Measurements from ENCODE around the gene ADGRV1.
"Not testable (repeated sequence)": the region's sequence is repeated elsewhere in the genome, so short reads cannot be mapped to it uniquely, and the experiment has no call there.

Gene ADGRV1

DNA sequence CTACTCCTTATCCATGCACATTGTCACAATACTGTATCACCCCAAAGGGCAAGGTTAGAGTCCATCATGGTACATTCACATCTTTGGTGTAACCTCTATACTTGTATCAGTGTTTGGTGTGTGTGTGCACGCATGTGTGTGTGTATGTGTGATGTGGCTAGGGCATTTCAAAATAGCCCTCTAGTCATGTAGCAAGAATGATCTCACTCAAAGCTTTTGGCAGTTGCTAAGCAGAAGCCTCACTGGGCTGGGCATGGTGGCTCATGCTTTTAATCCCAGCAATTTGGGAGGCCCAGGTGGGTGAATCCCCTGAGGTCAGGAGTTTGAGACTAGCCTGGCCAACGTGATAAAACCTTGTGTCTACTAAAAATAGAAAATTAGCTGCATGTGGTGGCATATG, 245.3 kb downstream of the ADGRV1 start:
- DNase-seq (ENCODE audit: low read depth), result no peak
- no peak for TF ChIP-seq CTCF (IDR thresholded peaks at IDR 0.05; ENCODE audit: low read depth, low read length, missing control alignments)

DNA sequence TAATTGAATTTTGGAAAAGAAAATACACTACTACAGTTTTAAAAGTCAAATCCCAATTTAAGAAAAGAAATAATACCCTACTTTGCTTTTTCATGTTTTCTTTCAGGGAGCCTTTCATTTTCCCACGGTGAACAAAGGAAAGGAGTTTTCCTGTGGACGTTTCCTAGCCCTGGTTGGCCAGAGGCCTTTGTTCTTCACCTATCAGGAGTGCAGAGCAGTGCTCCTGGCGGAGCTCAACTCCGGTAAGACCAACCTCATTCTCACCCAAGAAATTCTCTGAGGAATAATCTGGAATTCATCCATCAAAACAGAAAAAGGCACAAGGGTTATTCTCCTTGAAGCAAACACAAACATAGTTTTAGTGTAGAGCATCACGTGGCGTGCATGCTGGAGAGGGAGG, 248.9 kb downstream of the ADGRV1 start:
- no peak for TF ChIP-seq CTCF (IDR thresholded peaks at IDR 0.05; ENCODE audit: low read depth, low read length, missing control alignments)
- no peak overlapping the region for H3K4me3 ChIP-seq (ENCODE audit: low read depth, low read length)
- DNase-seq (ENCODE audit: low read depth), result no peak

More for the DNA sequence above, 245.3 kb downstream of the ADGRV1 start:
- no peak overlapping the region for H3K4me3 ChIP-seq (ENCODE audit: low read depth, low read length)

- no peak overlapping the region for H3K4me3 ChIP-seq (ENCODE audit: low read depth, low read length)
- no peak for DNase-seq (ENCODE audit: low read depth)
- no peak for TF ChIP-seq CTCF (IDR thresholded peaks at IDR 0.05; ENCODE audit: low read depth, low read length, missing control alignments)
These were observed 250.9 kb downstream of the ADGRV1 start for GRCh38 chr5:90809311-90810056.

- H3K4me3 ChIP-seq (ENCODE audit: low read depth, low read length), result no peak overlapping the region
- DNase-seq (ENCODE audit: low read depth), result no peak
- no peak for TF ChIP-seq CTCF (IDR thresholded peaks at IDR 0.05; ENCODE audit: low read depth, low read length, missing control alignments)
These were observed 251.6 kb downstream of the ADGRV1 start for GRCh38 chr5:90810211-90810610.

DNA sequence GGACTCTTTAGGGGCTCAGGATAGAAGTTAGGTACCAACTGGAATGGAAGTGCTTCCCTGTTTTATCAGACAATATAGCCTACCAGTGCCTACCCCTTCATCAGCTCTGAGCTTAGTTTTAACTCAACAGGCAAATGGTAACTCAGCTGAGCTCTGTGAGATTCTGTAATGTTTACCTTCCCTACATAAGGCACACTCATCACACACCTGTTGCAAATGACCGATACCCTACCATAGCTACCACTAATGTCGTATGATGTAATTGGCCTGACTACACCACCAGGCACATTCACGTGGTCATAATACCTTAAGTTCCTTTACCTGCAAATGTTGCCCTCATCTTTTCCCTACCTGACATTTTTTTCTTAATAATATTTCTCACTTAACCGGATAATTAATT, 254.8 kb downstream of the ADGRV1 start:
- no peak for DNase-seq (ENCODE audit: low read depth)
- no peak for TF ChIP-seq CTCF (IDR thresholded peaks at IDR 0.05; ENCODE audit: low read depth, low read length, missing control alignments)

DNA sequence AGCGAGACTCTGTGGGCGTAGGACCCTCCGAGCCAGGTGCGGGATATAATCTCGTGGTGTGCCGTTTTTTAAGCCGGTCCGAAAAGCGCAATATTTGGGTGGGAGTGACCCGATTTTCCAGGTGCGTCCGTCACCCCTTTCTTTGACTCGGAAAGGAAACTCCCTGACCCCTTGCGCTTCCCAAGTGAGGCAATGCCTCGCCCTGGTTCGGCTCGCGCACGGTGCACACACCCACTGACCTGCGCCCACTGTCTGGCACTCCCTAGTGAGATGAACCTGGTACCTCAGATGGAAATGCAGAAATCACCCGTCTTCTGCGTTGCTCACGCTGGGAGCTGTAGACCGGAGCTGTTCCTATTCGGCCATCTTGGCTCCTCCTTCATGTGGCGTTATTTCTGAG, 263.5 kb downstream of the ADGRV1 start:
- H3K4me3 ChIP-seq (ENCODE audit: low read depth, low read length); DNase-seq (ENCODE audit: low read depth): not testable (repeated sequence)

More for the DNA sequence above, 254.8 kb downstream of the ADGRV1 start:
- no peak overlapping the region for H3K4me3 ChIP-seq (ENCODE audit: low read depth, low read length)

DNA sequence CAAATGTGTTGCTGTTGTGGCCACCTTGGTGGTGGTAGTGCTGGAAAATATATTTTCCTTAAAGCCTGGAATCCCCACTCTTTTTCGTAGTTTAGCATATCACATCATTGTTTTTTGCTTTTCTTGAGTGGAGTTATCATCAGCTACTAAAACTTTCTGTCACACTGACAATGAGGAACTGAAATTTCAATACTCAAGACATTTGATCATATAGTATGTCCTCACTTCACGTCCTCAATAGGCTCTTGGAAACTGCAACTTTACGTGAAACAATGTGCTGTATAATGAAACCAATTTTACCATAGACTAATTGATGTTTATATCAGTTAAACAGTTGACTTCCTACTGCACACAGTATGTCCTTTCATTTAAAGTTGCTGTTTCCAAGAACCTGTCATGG, 265.8 kb downstream of the ADGRV1 start:
- no peak overlapping the region for H3K4me3 ChIP-seq (ENCODE audit: low read depth, low read length)
- no peak for DNase-seq (ENCODE audit: low read depth)
- TF ChIP-seq CTCF (IDR thresholded peaks at IDR 0.05; ENCODE audit: low read depth, low read length, missing control alignments), result no peak

Measured in GM12864 (cell line).